HG03064 (cell line): ENCODE data around the gene PCSK6.

Source experiments
- ATAC-seq: cut with Tn5 transposase; IDR thresholded peaks from one replicate; pipeline ENCODE4 v1.9.1; 2021; ENCODE audit warnings: low read depth; ENCODE audit not compliant: unreplicated experiment

The PCSK6 gene

GRCh38 chr15:101266787-101267186, 222.7 kb downstream of the PCSK6 start:
- no peak for ATAC-seq

DNA sequence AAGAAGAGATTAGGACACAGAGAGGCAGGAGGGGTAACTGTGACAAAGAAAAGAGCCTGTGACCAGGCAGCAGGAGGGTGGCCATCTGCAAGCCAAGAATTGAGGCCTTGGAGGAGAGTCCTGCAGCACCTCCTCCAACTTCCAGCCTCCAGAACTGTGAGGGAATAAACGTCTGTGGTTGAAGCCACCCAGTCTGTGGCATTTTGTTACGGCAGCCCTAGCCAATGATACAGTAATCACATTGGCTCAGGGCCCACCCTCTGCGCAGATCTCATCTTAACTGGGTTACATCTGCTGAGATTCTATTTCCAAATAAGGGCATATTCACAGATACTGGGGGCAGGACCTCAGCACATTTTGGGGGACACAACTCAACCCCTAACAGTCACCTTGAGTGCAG, 223.5 kb downstream of the PCSK6 start:
- no peak for ATAC-seq

GRCh38 chr15:101264911-101265641, 224.4 kb downstream of the PCSK6 start:
- ATAC-seq: no peak

- ATAC-seq: no peak
Observed at GRCh38 chr15:101264011-101264410, 225.5 kb downstream of the PCSK6 start.

GRCh38 chr15:101262551-101262950, 227.0 kb downstream of the PCSK6 start:
- no peak for ATAC-seq

- no peak for ATAC-seq
Observed at GRCh38 chr15:101258238-101259144, 231.0 kb downstream of the PCSK6 start.

- no peak for ATAC-seq
Observed at GRCh38 chr15:101256757-101257156, 232.8 kb downstream of the PCSK6 start.

- ATAC-seq: no peak
Observed at GRCh38 chr15:101255615-101256241, 233.8 kb downstream of the PCSK6 start.

DNA sequence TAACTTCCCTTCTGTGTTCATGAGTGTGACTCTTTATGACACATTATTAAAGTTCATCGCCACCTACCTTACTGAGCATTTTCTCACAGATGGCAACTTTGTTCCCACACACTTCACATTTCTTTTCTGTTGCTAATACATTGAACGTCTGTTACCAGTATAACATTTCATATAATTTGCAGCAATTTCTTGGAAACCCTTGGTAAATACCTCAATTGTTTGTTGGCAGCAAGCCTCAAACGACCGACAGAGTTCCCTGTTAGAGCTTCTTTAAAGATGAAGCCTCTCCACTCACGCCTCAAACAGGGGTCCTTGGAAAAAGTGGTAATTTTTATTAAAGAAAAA, 234.5 kb downstream of the PCSK6 start:
- no peak for ATAC-seq

DNA sequence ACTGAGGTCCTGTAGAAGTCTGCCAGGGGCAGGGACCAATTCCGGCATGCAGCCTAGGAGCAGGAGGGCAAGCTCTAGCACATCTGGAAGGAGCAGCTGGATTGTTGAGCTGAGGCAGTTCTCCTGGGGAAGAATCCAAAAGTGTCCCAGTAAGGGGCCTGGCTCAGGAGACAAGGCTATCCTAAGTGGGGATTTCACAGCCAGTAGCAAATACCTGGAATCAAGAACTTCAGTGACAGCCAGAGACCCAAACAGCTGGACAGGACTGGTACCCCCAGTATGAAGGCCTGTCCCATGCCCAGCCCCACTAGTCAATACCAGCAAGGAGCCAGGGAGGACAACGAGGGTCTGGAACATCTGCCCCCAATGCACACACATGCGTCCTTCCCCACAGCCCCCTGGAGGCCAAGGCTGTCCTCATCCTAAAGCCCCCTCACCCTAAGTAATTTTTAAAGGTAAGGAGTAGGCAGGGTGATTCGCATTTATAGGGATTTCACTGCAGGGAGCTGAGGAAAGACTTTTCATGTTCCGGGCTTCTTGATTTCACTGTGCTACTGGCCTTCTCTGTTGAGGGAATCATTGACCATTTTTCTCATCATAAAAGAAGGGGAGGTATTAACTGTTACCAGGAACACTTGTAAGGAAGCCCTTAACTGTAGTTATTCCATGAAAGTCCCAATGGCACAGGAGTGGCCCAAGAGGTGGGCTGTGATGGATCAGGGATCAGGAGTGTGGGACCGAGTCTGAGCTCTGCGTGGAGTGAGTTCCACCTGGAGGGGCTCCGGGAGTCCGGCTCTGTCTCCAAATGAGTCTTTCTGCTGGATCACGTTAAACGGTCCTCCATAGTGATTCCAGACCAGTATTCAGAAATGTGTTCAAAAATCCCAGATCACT, 235.1 kb downstream of the PCSK6 start:
- ATAC-seq: no peak
